Measurements from ENCODE around the gene SWI5.

SWI5 gene

DNA sequence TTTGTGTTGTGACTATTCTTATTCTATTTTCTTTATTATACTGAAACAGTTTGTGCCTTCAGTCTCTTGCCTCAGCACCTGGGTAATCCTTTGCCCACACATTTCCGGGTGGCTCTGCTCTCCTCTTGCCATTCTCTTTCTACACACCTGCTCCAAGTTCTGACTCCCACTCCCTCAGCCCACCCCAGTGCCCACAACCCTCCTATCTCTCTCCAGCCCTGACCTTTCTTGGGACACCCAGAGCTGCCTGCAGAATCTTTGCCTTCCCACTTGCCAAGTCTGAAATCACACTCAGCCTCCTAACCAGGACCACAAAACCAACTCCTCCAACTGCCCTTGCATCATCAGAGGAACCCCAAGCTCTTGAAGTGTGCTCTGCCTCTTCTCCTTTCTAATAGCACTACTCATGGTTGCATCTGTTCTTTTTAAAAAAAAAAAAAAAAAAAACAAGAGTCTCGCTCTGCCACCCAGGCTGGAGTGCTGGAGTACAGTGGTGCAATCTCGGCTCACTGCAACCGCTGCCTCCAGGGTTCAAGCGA, 4.1 kb downstream of the SWI5 start:
- no peak for DNase-seq

DNA sequence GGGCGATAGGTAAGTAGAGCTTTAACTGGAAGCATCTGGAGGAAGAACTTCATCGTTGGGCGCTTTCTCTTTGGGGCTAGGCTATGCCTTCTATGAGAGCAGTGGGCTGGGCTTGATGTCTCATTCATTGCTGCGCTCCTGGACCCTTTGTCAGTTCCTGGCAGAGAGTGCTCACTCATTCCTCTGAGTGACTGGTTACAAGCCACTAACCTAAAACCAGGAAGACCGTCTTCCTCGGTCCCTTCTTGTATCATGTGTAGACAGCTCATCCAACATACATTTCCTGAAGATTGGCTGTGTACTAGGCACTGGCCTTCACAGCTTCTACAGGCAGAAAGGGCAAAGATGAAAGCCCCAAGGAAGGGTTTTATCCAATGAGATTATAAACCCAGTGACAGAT, 6.4 kb downstream of the SWI5 start:
- no peak for DNase-seq

DNA sequence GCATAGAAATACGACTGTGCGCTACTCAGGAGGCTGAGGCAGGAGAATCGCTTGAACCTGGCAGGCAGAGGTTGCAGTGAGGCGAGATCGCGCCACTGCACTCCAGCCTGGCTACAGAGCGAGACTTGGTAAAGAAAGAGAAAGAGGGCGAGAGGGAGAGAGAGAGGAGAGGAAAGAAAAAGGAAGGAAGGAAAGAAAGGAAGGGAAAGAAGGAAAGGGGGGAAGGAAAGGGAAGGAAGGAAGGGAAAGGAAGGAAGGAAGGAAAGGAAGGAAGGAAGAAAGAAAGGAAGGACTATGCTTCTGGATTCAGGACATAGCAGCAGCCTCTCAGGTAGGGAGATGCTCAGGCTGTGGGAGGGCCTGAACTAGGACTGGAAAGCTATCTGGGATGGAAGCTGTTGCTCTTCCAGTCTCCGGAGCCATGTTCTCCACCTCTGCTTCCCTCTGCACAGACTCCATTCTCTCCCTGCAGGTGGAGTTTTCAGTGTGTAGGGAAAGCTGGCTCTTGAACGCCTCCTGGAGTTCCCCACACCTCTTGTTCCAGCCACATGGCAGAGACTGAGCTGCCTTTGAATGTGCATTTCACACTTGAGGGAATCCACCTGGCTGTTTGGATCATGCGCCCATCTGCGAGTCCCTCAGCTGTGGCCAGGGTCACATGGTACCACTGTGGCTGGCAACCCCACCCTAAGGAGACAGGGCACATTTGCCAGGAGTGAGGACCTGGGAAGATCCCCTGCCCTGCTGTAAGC, 9.1 kb downstream of the SWI5 start:
- DNase-seq: no peak

DNA sequence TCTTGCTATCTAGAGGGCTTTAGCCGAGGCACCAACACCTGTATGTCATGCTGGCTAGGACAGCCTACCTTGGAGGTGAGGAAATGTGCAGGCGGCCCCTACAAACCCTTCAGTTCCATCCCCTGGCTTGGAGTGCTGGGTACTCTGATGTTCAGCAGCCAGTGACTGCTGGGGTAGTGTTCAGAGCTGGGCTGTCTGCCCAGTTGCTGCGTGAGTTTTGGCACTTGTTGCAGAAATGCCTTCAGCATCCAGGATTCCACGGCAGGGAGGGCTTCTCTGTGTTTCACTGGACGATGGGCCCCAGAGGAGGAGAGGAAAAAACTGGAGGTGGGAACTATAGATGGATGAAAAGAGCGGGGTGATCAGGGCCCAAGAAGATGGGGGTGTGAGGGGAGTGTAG, 10.4 kb downstream of the SWI5 start:
- DNase-seq: no peak

DNA sequence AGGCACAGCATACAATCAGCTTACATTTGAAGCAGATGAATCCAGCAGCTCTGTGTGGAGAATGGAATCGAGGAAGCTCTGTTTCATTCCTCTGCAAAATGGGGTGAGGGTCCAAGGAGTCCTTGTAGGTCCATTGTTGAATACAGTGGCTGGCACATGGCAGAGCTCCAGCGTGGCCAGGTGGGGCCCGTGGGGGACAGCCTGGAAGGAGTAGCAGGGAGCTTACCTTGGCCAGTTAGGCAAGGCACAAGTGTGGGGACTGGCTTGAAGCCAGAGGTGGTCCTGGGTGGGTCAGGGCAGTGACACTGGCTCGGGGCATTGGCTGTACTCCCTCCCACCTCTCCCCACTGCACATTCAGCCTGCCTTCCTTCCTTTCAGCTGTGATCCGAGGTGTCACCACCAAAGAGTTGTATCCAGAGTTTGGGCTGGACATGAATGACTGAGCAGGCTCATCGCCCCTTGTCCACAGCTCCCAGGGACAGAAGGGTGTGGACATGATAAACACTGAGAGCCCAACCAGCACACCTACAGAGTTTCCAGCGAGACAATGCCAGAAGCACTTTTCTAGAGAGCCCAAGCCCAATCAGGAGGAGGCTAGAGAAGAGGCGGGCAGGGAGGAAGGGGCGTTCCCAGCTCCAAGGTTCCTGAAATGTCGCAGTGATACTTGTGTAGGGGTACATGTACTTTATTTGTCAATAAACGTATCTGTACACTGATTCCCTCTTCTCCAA, 12.4 kb downstream of the SWI5 start:
- DNase-seq: no peak

DNA sequence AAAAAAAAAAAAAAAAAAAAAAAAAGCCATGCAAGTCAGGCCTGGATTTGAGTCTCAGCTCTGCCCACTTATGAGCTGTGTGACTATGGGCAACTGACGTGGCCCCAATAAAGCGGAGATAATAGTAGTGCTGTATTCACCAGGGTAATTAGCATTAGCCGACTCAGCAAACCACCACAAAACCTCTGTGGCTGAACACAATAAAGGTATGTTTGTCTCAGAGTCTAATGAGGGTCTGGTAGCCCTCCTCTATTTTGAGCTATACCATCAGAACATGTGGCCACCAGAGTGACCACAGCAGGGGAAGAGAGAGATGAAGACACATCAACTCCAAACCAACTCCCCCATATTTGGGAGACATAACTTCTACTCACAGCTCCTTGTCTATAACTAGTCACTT, 15.9 kb downstream of the SWI5 start:
- DNase-seq: no peak

DNA sequence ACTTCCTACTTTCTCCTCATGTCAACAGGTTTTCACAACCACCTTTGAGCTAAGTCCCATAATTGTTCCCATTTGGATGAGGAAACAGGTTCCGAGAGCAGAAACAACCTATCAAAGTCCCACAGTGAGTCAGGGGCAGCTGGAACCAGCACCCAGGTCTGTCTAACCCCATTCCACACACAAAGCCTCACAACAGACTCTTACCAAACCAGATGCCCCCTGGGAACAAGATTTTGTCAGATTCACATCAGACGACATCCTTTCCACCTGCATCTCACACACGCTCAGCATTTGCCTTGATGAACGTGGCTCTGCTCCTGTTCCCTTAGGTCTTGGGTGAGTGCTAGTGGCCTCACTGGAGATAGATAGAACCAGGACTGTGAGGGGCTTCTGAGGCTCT, 17.0 kb downstream of the SWI5 start:
- no peak for DNase-seq

DNA sequence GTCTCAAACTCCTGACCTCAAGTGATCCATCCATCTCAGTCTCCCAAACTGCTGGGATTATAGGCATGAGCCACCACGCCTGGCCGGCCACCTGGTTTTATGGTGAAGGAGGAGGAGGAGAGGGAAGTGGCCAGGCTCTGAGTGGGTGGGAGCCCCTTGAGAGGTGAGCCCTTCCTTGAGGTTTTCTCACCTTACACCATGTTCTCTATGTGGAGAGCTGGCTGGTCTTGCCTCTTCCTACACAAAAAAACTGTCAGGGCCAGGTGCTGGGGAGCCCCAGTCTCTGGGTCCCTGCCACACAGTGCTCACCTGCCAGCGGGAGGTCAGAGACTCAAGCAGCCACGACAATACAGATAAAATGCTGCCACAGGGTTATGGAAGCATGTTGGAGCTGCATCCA, 18.1 kb downstream of the SWI5 start:
- no peak for DNase-seq

DNA sequence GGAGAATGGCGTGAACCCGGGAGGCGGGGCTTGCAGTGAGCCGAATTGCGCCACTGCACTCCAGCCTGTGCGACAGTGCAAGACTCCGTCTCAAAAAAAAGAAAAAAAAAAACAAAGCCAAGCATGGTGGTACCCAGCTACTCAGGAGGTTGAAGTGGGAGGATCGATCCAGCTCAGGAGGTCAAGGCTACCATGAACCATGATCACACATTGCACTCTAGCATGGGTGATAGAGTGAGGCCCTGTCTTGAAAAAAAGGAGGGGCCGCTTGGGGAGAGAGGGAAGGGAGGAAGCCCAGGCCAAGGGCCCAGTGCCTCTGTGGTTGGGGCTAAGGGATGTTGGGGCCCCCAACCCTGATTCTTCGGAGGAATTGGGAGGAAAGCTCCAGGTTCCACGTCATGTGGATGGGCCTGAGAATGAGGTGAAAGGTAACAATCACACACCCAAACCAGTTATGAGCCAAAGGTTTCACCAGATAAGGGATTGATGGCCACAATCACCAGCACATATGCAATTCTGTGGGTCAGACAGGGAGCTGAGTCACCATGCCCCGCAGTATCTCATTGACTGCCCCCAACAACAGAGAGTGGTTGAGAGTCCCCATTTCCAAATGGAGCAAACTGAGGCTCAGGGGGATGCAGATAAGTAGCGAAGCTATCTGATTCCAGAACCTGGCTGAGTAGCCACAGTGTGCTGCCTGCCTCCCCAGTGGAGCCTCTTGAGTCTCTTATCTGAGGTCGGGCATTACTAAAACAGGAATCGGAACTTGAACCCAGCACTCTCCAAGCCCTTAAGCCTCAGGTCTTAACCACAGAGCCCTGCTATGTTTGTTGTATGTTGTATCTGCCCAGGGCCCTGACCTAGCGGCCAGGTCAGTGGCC, 20.5 kb downstream of the SWI5 start:
- DNase-seq: no peak

DNA sequence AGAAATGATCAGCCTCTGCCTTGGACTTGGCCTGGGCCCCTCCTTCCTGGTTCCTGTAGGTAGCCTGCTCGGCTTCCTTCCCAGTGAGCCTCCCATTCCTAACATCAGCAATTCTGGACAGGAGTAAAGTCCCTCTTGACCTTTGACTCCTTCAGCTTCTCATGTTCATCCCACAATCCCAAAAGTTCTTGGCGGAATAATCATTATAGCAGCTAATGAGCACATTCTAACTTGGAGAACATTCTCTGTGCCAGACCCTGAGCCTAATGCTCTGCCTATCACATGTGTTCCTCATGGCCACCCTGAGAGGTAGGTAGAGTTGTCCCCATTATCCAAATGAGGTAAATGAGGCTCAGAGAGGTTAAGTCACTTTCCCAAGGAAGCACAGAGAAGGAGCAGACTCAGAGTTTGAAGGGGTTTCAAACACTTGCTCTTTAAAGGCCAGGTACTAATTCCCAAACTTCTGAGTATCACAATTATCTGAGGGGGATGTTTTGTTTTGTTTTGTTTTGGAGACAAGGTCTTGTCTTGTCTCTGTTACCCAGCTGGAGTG, 21.2 kb downstream of the SWI5 start:
- no peak for DNase-seq

DNA sequence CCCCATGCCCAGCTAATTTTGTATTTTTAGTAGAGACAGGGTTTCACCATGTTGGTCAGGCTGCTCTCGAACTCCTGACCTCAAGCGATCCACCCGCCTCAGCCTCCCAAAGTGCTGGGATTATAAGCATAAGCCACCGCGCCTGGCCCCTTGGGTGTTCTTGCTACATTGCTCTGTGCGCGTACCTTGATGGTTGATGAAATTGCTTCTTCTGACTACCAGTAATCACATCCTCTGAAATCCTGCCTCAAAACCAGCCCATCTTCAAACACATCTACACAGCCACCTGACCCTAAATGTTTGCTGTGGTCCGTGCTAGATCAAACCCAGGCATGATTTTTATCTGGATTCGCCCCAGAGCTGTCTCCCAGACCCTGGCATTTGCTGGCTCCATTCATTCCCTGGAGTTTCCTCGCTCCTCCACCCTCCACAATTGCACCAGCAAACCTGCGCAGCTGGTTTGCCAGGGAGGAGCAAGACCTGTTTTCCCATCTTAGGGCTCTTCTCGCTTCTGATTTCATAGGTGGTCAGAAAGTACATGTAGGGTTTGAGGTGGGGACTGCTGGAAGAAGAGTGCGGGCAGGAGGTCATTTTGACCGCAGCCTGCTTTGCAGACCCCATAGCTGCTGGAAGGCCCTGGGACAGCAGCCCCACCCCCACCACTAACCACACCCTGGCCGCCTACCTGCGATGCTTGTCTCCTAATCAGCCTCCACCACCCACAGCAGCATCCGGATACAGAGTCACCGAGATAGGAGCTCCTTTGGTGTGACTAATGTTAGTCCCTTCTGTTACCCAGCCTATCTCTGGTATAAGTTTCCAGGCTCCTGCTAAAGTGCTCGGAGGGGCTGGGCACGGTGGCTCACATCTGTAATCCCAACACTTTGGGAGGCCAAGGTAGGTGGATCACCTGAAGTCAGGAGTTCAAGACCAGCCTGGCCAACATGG, 22.7 kb downstream of the SWI5 start:
- DNase-seq: no peak

DNA sequence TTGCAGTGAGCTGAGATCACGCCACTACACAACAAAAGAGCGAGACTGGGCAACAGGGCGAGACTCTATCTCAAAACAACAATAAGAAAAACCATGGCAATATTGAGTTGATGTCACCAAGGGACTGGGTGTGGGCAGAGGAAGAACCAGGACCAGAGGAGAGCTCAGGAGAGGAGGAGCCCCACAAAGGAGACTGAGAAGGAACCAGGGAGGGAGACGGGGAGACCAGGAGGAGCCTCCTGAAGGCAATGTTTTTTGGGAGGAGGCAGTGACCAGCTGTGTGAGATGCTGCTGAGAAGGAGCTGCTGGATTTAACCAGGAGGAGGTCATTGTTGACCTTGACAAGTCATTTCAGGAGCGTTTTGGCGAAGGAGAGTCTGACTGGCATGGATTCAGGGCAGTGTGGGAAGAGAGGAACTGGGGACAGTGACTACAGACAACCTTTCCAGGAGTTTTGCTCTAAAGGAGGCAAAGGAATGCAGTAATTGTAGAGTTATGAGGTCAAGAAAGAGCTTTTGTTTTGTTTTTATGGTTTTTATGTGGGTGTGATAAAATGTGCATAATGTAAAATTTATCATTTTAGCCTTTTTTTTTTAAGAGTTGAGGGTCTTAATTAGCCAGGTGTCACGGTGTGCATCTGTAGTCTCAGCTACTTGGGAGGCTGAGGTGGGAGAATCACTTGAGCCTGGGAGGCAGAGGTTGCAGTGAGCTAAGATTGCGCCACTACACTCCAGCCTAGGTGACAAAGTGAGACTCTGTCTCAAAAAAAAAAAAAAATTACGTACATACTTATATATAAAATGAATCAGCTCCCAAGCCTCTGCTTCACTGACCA, 28.3 kb downstream of the SWI5 start:
- DNase-seq: no peak

DNA sequence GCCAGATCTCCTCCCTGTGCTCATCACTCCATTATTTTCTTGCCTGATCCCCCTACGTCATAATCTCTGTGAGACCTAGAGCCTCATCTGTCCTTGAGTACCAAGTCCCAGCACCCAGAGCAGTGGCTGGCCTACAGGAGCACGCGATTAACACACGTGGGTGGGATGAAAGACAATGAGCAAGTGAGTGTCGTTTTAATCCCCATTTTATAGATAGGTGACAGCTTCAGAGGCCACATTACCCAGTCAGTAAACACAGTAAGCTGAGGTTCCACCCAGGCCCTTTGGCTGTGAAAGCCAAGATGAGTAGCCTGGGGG, 28.9 kb downstream of the SWI5 start:
- DNase-seq: no peak

DNA sequence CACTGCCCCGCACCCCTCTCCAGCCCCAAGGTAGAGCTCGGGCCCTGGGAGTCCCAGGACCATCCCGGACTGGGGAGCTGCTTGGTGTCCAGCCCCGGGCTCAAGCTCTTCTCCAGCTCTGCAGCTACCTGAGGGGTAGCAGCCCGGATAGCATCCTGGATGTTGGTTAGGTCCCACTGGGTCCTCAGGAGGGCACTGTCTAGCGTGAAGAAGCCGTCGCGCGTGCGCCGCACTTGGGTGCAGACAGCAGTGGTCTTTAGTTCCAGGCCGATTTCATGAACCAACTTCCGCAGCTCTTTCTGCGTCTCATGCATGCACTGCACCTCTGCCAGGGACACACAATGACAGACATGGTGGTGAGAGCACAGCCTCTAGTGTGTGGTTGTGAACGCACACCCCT, 33.5 kb downstream of the SWI5 start:
- DNase-seq: no peak

DNA sequence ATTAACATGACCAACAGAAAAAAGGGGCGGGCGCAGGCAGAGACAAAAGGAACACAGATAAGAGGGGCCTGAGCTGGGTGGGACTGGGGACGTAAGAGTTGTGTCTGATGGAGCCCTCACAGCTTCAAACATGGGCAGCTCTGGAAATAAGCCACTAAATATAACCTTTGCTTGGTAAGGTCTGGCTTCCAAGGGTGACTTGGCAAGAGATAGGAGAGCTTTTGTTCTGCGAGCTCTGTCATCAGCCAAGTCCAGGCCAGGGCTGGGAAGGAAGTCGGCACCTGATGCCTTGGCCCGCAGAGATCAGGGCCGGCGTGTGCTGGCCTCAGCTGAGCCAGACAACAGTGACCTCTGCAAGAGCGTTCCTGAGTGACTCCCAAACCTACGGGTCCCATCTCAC, 34.4 kb downstream of the SWI5 start:
- no peak for DNase-seq

DNA sequence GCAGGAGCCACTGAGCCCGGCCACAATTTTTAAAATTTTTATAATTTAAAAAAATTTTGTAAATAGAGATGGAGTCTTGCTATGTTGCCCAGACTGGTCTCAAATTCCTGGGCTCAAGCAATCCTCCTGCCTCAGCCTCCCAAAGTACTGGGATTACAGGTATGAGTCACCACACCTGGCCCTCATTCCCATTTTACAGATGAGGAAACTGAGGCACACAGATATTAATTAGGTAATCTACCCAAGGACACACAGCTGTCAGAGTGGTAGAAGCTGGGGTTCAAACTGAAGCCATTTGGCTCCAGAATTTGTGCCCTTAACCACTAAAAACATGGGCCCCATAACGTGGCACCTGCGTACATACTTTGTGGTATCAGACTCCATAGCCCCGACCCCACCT, 38.6 kb downstream of the SWI5 start:
- DNase-seq: no peak

DNA sequence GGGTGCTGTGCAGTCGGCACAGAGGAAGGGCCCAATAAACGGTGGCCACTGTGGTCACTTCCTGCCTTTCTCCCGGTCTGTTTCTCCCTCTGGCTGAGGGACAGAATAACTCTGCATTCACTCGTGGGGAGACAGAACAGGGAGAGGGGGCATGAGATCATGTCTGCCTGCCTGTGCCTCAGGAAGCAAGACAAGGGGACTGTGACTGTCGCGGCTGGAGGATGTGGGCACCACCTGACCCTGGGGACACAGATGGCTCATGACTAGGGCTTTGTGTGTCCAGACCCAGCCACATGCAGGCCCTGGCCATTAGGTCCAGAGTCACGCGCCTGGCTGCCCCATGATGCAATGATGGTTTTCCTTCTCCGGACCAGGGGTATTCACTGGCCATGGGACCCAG, 40.3 kb downstream of the SWI5 start:
- DNase-seq: no peak

DNA sequence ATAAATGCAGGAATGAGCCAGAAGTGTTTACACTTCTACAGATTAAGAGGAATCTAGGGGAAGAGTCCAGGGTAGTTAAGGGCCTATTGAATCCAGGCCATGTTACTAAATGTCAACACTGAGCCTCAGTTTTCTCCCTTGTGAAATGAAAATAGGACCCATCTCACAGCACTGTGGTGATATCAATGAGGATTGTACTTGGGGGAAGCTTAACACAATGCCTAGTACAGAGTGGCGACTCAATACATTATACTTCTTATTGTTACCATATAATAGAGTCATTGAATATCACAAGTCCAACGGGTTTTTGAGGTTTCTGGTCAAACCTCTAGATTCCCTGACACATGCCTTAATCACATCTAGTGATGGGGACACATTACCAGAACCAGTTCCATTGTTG, 41.6 kb downstream of the SWI5 start:
- DNase-seq: no peak

DNA sequence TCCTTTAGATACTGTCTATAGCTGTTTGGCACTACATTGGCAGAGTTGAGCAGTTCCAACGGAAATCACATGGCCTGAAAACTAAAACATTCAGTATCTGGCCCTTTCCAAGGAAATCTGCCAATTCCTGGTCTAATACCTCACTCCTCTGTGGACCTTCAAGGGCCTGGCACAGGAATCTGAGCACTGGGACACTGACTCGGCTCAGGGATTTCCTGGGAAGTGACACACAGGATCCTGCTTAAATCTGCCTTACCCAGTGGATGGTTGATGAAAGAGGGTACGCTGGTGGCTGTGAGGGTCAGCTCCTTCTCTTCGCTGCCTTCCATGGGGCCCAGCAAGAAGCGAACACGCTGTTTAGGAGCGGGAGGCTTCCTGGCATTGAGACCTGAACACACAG, 45.3 kb downstream of the SWI5 start:
- DNase-seq: no peak

DNA sequence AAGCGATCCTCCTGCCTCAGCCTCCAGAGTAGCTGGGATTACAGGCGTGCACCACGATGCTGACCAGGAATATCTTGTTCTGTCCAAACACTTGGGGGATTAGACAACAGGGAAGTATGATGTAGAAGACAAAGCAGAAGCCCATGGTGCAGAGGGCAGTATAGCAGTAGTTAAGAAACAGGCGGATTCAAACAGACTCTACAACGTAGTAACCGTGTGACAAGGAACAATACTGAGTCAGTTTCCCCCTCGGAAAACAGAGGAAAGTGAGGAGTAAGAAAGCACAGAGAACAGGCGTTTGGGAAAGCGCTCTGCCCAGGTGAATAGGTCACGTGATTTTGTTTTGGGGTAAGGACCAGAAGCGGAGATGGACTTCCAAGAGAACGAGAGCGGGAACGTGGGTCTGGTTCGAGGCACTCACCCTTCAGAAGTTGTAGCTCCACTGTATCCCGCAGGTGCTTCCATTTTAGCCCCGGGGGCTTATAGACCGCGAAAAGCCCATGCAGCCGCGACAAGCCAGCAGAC, 45.9 kb downstream of the SWI5 start:
- peak in 1 of 2 experiments; percentile 87 for DNase-seq

Measured in SW 1271 (cell line).